ENCODE results near the gene TCF12.
"Not testable (repeated sequence)": the region's sequence is repeated elsewhere in the genome, so short reads cannot be mapped to it uniquely, and the experiment has no call there.

TCF12 gene

GRCh38 chr15:56950979-56951378 lies 32.5 kb downstream of the TCF12 start:
- H3K4me3 Mint-ChIP-seq, result peak overlapping the region; percentile 29
- peaks cover 40% of the 10 kb centered on the region for H3K36me3 Mint-ChIP-seq
- no peaks in the 10 kb centered on the region for H3K27me3 Mint-ChIP-seq
- peaks cover 6% of the 10 kb centered on the region for H3K9me3 Mint-ChIP-seq
- peak overlapping the region; percentile 19 for H3K27ac Mint-ChIP-seq
- peaks cover 37% of the 10 kb centered on the region for H3K4me1 Mint-ChIP-seq
- ATAC-seq, result peak; percentile 90

- Mint-ChIP-seq H3K4me1 (peaks cover 29% of the 10 kb centered on the region), H3K36me3 (peaks cover 42% of the 10 kb centered on the region), H3K27ac (no peak overlapping the region), H3K27me3 (no peaks in the 10 kb centered on the region), H3K4me3 (no peak overlapping the region), H3K9me3 (peaks cover 5% of the 10 kb centered on the region)
- ATAC-seq, result no peak
These were observed 35.3 kb downstream of the TCF12 start for GRCh38 chr15:56953790-56954189.

GRCh38 chr15:56955011-56955410 lies 36.6 kb downstream of the TCF12 start:
- H3K27ac Mint-ChIP-seq, ATAC-seq: not testable (repeated sequence)
- peaks cover 42% of the 10 kb centered on the region for H3K36me3 Mint-ChIP-seq

GRCh38 chr15:56956538-56956937 lies 38.1 kb downstream of the TCF12 start:
- no peak for ATAC-seq
- no peak overlapping the region for H3K27ac Mint-ChIP-seq
- no peaks in the 10 kb centered on the region for H3K27me3 Mint-ChIP-seq
- H3K4me1 Mint-ChIP-seq, result peaks cover 14% of the 10 kb centered on the region
- peaks cover 5% of the 10 kb centered on the region for H3K9me3 Mint-ChIP-seq
- H3K4me3 Mint-ChIP-seq, result no peak overlapping the region
- H3K36me3 Mint-ChIP-seq, result peaks cover 42% of the 10 kb centered on the region

More at GRCh38 chr15:56955011-56955410, 36.6 kb downstream of the TCF12 start:
- not testable (repeated sequence) for H3K4me3 Mint-ChIP-seq, H3K27me3 Mint-ChIP-seq, H3K9me3 Mint-ChIP-seq
- peaks cover 25% of the 10 kb centered on the region for H3K4me1 Mint-ChIP-seq

- Mint-ChIP-seq H3K4me1 (peaks cover 12% of the 10 kb centered on the region), H3K27ac (no peak overlapping the region), H3K9me3 (peaks cover 5% of the 10 kb centered on the region), H3K27me3 (no peaks in the 10 kb centered on the region), H3K4me3 (no peak overlapping the region), H3K36me3 (peaks cover 42% of the 10 kb centered on the region)
- ATAC-seq, result no peak
These were observed 39.5 kb downstream of the TCF12 start for GRCh38 chr15:56957812-56958406.

GRCh38 chr15:56959318-56959648 lies 40.8 kb downstream of the TCF12 start:
- no peak for ATAC-seq
- H3K4me1 Mint-ChIP-seq, result peaks cover 26% of the 10 kb centered on the region
- H3K4me3 Mint-ChIP-seq, result no peak overlapping the region
- no peak overlapping the region for H3K27ac Mint-ChIP-seq
- peaks cover 40% of the 10 kb centered on the region for H3K36me3 Mint-ChIP-seq
- peaks cover 5% of the 10 kb centered on the region for H3K9me3 Mint-ChIP-seq
- no peaks in the 10 kb centered on the region for H3K27me3 Mint-ChIP-seq

- Mint-ChIP-seq H3K4me1 (peaks cover 29% of the 10 kb centered on the region), H3K4me3 (no peak overlapping the region), H3K27ac (no peak overlapping the region), H3K27me3 (no peaks in the 10 kb centered on the region), H3K36me3 (peaks cover 33% of the 10 kb centered on the region), H3K9me3 (peaks cover 5% of the 10 kb centered on the region)
- ATAC-seq, result no peak
These were observed 41.7 kb downstream of the TCF12 start for GRCh38 chr15:56960116-56960515.

- peaks cover 6% of the 10 kb centered on the region for H3K36me3 Mint-ChIP-seq
- no peaks in the 10 kb centered on the region for H3K9me3 Mint-ChIP-seq
- ATAC-seq, result no peak
- H3K27ac Mint-ChIP-seq, result peak overlapping the region; percentile 19
- peaks cover 33% of the 10 kb centered on the region for H3K4me1 Mint-ChIP-seq
- H3K4me3 Mint-ChIP-seq, result no peak overlapping the region
- H3K27me3 Mint-ChIP-seq, result no peaks in the 10 kb centered on the region
These were observed 44.7 kb downstream of the TCF12 start for GRCh38 chr15:56963126-56963525.

DNA sequence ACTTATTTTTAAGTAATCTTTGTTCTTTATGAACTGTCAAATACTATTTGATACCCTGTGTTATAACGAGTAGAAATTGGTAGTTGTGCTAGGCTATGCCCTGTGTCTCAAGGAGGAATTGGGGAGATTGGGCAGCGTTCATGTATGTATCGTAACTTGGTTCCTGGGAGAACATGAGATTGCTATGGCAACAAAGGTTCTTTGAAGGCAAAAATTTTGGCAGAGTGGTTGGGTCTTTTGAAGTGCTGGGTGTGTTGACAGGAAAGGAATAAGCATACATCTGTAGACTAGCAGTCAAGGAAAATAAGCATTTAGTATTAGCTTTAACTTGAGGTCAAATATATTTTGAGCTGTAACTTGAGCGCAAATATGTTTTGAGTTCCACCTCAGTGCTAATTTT lies 45.3 kb downstream of the TCF12 start:
- H3K36me3 Mint-ChIP-seq, result peaks cover 6% of the 10 kb centered on the region
- no peak overlapping the region for H3K27ac Mint-ChIP-seq
- H3K4me1 Mint-ChIP-seq, result peaks cover 32% of the 10 kb centered on the region
- no peaks in the 10 kb centered on the region for H3K9me3 Mint-ChIP-seq
- ATAC-seq, result no peak
- no peaks in the 10 kb centered on the region for H3K27me3 Mint-ChIP-seq
- H3K4me3 Mint-ChIP-seq, result no peak overlapping the region

DNA sequence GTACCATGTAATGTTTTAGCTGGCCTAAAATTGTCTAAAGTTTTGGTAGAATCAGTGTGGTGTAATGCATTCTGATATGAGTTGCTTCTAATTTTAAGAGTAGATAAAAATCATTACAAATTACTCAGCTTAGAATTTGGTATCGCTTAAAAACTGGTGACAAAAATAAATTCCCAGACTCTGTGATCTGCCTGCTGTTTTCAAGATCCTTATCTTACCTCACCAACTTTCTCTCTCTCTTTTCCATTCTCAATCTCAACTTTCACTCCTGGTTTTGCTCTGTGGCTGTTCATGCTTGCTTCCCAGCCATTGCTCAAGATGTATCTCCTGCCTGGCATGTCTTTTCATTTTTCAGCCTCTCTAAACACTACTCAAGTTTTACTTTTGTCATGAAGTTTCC lies 45.7 kb downstream of the TCF12 start:
- no peak for ATAC-seq
- H3K9me3 Mint-ChIP-seq, result no peaks in the 10 kb centered on the region
- H3K27ac Mint-ChIP-seq, result no peak overlapping the region
- H3K27me3 Mint-ChIP-seq, result no peaks in the 10 kb centered on the region
- H3K4me1 Mint-ChIP-seq, result peaks cover 36% of the 10 kb centered on the region
- no peak overlapping the region for H3K4me3 Mint-ChIP-seq
- peaks cover 10% of the 10 kb centered on the region for H3K36me3 Mint-ChIP-seq

GRCh38 chr15:56965231-56966013 lies 47.0 kb downstream of the TCF12 start:
- Mint-ChIP-seq H3K9me3 (no peaks in the 10 kb centered on the region), H3K27me3 (no peaks in the 10 kb centered on the region), H3K4me3 (no peak overlapping the region), H3K36me3 (peaks cover 17% of the 10 kb centered on the region), H3K4me1 (peaks cover 43% of the 10 kb centered on the region), H3K27ac (no peak overlapping the region)
- ATAC-seq, result no peak

DNA sequence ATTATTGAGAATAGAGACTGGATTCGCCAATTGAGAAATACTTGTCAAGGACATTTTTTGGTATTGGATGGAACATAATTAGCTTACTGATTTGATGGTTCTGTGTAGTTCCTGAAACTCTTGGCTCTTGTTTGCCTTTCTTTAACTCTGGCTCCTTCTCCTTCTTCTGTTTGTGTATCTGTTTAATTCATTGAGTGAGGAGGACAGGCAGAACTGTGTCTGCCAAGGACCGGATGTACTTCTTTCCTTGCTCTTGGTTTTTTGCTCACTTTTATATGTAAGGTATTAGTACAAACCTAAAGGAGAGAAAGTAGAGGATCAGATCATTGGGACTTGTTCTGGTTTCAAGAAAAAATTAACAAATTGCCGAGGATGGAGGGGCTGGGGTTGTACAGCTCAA lies 48.9 kb downstream of the TCF12 start:
- ATAC-seq, result no peak
- H3K4me1 Mint-ChIP-seq, result peaks cover 55% of the 10 kb centered on the region

GRCh38 chr15:56968256-56968655 lies 49.8 kb downstream of the TCF12 start:
- Mint-ChIP-seq H3K36me3 (peaks cover 13% of the 10 kb centered on the region), H3K27ac (no peak overlapping the region), H3K27me3 (no peaks in the 10 kb centered on the region), H3K4me3 (no peak overlapping the region), H3K4me1 (peaks cover 58% of the 10 kb centered on the region), H3K9me3 (no peaks in the 10 kb centered on the region)
- no peak for ATAC-seq

More for the DNA sequence above, 48.9 kb downstream of the TCF12 start:
- no peak overlapping the region for H3K4me3 Mint-ChIP-seq
- H3K27me3 Mint-ChIP-seq, result no peaks in the 10 kb centered on the region
- no peaks in the 10 kb centered on the region for H3K9me3 Mint-ChIP-seq
- peaks cover 17% of the 10 kb centered on the region for H3K36me3 Mint-ChIP-seq
- H3K27ac Mint-ChIP-seq, result no peak overlapping the region

DNA sequence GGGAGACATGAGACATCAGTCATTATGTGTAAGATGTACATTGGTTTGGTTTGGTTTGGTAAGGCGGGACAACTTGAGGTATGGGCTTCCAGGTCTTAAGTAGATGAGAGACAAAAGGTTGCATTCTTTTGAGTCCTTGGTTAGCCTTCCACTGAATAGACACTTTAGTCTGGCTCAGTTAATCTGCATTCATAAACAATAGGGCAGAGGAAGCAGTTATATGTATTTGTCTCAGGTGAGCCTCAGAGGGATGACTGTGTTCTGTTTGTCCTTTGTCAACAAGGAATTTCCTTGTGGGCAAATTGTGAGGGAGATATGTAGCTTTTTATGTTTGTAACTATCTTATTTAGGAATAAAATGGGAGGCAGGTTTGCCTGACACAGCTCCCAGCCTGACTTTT lies 50.4 kb downstream of the TCF12 start:
- Mint-ChIP-seq H3K27me3 (no peaks in the 10 kb centered on the region), H3K9me3 (no peaks in the 10 kb centered on the region), H3K36me3 (peaks cover 10% of the 10 kb centered on the region), H3K4me3 (no peak overlapping the region), H3K27ac (no peak overlapping the region), H3K4me1 (peaks cover 58% of the 10 kb centered on the region)
- ATAC-seq, result no peak

GRCh38 chr15:56969265-56969895 lies 50.9 kb downstream of the TCF12 start:
- peaks cover 10% of the 10 kb centered on the region for H3K36me3 Mint-ChIP-seq
- H3K9me3 Mint-ChIP-seq, result no peaks in the 10 kb centered on the region
- H3K27ac Mint-ChIP-seq, result no peak overlapping the region
- no peak overlapping the region for H3K4me3 Mint-ChIP-seq
- ATAC-seq, result no peak
- H3K4me1 Mint-ChIP-seq, result peaks cover 54% of the 10 kb centered on the region
- H3K27me3 Mint-ChIP-seq, result no peaks in the 10 kb centered on the region

DNA sequence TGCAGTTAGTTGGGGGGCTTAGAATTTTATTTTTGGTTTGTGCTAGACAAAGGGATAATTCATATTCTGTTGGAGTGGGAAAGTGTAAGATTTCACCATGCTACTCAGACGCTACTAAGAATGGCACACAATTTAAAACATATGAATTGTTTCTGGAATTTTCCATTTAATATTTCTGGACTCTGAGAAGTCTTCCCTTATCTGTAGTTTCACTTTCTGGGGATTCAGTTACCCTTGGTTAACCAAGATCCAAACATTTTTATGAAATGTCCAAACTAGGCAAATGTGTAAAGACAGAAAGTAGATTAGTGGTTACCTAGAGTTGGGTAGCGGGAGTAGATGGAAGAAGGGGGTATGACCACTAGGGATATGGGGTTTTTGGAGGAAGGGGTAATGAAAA lies 53.1 kb downstream of the TCF12 start:
- H3K27me3 Mint-ChIP-seq, result no peaks in the 10 kb centered on the region
- H3K9me3 Mint-ChIP-seq, result no peaks in the 10 kb centered on the region
- no peak overlapping the region for H3K4me3 Mint-ChIP-seq
- peaks cover 52% of the 10 kb centered on the region for H3K4me1 Mint-ChIP-seq
- no peak overlapping the region for H3K27ac Mint-ChIP-seq
- peaks cover 16% of the 10 kb centered on the region for H3K36me3 Mint-ChIP-seq
- ATAC-seq, result no peak

Measured in stimulated activated memory B cell treated with anti-CD40 and anti-IgM and Interleukin-4, amounts not matched to agents 10 μg/mL and 1 μg/mL and 100 μg/mL, for 72 hours (primary cell).